ENCODE results near the gene CCDC167. TPM values are rescaled to one million over a fixed set of nuclear protein-coding genes. Genes with fewer than 3 reads are reported as not detected.

Gene CCDC167
- total RNA-seq, 4 donors from 2014 or later: 9.4 to 50.7 (median 25.8) TPM

- no peak overlapping the region for H3K4me3 ChIP-seq
- no peaks in the 10 kb centered on the region for H3K27me3 ChIP-seq
- 73% methylated on average over 9 of the region's 9 CpGs for WGBS, 2 donors
- no peak overlapping the region for H3K27ac ChIP-seq
- peaks cover 0 to 6% (median 0%) of the 10 kb centered on the region in 3 donors for H3K36me3 ChIP-seq
- TF ChIP-seq CTCF (IDR thresholded peaks at IDR 0.05): no peak
- TF ChIP-seq POLR2A (IDR thresholded peaks at IDR 0.05): no peak
- no peak for TF ChIP-seq EP300 (IDR thresholded peaks at IDR 0.05)
- no peaks in the 10 kb centered on the region for H3K9me3 ChIP-seq
- DNase-seq (ENCODE audit: low spot score in 2 of 2): no peak
- H3K4me1 ChIP-seq: peaks cover 0 to 4% (median 0%) of the 10 kb centered on the region in 4 donors
Observed at GRCh38 chr6:37490536-37491170, 9.0 kb downstream of the CCDC167 start.

- WGBS, 2 donors: 40 to 44% methylated on average over 9 to 10 of the region's 10 CpGs
- no peak for TF ChIP-seq CTCF (IDR thresholded peaks at IDR 0.05)
- TF ChIP-seq EP300 (IDR thresholded peaks at IDR 0.05): no peak
- no peak for TF ChIP-seq POLR2A (IDR thresholded peaks at IDR 0.05)
Observed at GRCh38 chr6:37489697-37490336, 9.9 kb downstream of the CCDC167 start.

GRCh38 chr6:37488476-37488875 lies 11.2 kb downstream of the CCDC167 start:
- H3K4me3 ChIP-seq: no peak overlapping the region
- WGBS, 2 donors: 64 to 72% methylated on average over 1 of the region's 1 CpG
- no peak for TF ChIP-seq CTCF (IDR thresholded peaks at IDR 0.05)
- no peak for TF ChIP-seq EP300 (IDR thresholded peaks at IDR 0.05)
- peaks cover 0 to 8% (median 0%) of the 10 kb centered on the region in 4 donors for H3K4me1 ChIP-seq
- H3K27me3 ChIP-seq: no peaks in the 10 kb centered on the region
- H3K36me3 ChIP-seq: peaks cover 0 to 22% (median 0%) of the 10 kb centered on the region in 3 donors
- no peak overlapping the region for H3K27ac ChIP-seq
- no peak for DNase-seq (ENCODE audit: low spot score in 2 of 2)
- no peaks in the 10 kb centered on the region for H3K9me3 ChIP-seq

More at GRCh38 chr6:37489697-37490336, 9.9 kb downstream of the CCDC167 start:
- Histone ChIP-seq H3K27ac (no peak overlapping the region), H3K27me3 (no peaks in the 10 kb centered on the region), H3K4me3 (no peak overlapping the region), H3K36me3 (peaks cover 0 to 13% (median 0%) of the 10 kb centered on the region in 3 donors), H3K9me3 (no peaks in the 10 kb centered on the region), H3K4me1 (peaks cover 0 to 4% (median 0%) of the 10 kb centered on the region in 4 donors)
- DNase-seq (ENCODE audit: low spot score in 2 of 2): no peak

GRCh38 chr6:37487591-37488380 lies 11.9 kb downstream of the CCDC167 start:
- TF ChIP-seq EP300 (IDR thresholded peaks at IDR 0.05) (no peak), POLR2A (IDR thresholded peaks at IDR 0.05) (no peak), CTCF (IDR thresholded peaks at IDR 0.05) (no peak)
- Histone ChIP-seq H3K36me3 (peaks cover 0 to 29% (median 0%) of the 10 kb centered on the region in 3 donors), H3K4me1 (peaks cover 0 to 8% (median 0%) of the 10 kb centered on the region in 4 donors), H3K9me3 (no peaks in the 10 kb centered on the region), H3K4me3 (no peak overlapping the region), H3K27me3 (no peaks in the 10 kb centered on the region), H3K27ac (no peak overlapping the region)
- DNase-seq (ENCODE audit: low spot score in 2 of 2): no peak
- WGBS, 2 donors: 74 to 75% methylated on average over 9 of the region's 9 CpGs
